ENCODE data around the gene KCNIP3.

Gene KCNIP3

GRCh38 chr2:95287806-95288205, 9.3 kb upstream of the KCNIP3 start:
- no peak for DNase-seq (ENCODE audit: insufficient read length, low spot score)
- TF ChIP-seq SPI1 (IDR thresholded peaks at IDR 0.05; ENCODE audit: low read depth, low read length) (no peak), POLR2AphosphoS5 (IDR thresholded peaks at IDR 0.05; ENCODE audit: low read depth, low read length) (no peak), TAF1 (IDR thresholded peaks at IDR 0.05; ENCODE audit: low read depth, low read length) (no peak)
- FAIRE-seq: no peak

- no peak for FAIRE-seq
- TF ChIP-seq PAX5 (IDR thresholded peaks at IDR 0.05; ENCODE audit: insufficient read depth, low read length, severe bottlenecking) (no peak), POU2F2 (IDR thresholded peaks at IDR 0.05; ENCODE audit: low read depth, low read length) (no peak), POLR2AphosphoS5 (IDR thresholded peaks at IDR 0.05; ENCODE audit: low read depth, low read length) (no peak), POLR2A (IDR thresholded peaks at IDR 0.05; ENCODE audit: low read depth, low read length) (no peak), TAF1 (IDR thresholded peaks at IDR 0.05; ENCODE audit: low read depth, low read length) (no peak), SPI1 (IDR thresholded peaks at IDR 0.05; ENCODE audit: low read depth, low read length) (no peak)
- no peak for DNase-seq (ENCODE audit: insufficient read length, low spot score)
Measured at GRCh38 chr2:95289253-95289652, 7.9 kb upstream of the KCNIP3 start.

GRCh38 chr2:95291222-95291621, 5.9 kb upstream of the KCNIP3 start:
- FAIRE-seq (no peak), DNase-seq (ENCODE audit: insufficient read length, low spot score) (no peak)
- no peak for TF ChIP-seq POLR2AphosphoS5 (IDR thresholded peaks at IDR 0.05; ENCODE audit: low read depth, low read length)

GRCh38 chr2:95292623-95293260, 4.4 kb upstream of the KCNIP3 start:
- DNase-seq (ENCODE audit: insufficient read length, low spot score) (no peak), FAIRE-seq (no peak)
- TF ChIP-seq SPI1 (IDR thresholded peaks at IDR 0.05; ENCODE audit: low read depth, low read length): no peak
- no peak for TF ChIP-seq TAF1 (IDR thresholded peaks at IDR 0.05; ENCODE audit: low read depth, low read length)
- TF ChIP-seq PAX5 (IDR thresholded peaks at IDR 0.05; ENCODE audit: insufficient read depth, low read length, severe bottlenecking): no peak
- TF ChIP-seq POU2F2 (IDR thresholded peaks at IDR 0.05; ENCODE audit: low read depth, low read length): no peak
- no peak for TF ChIP-seq POLR2AphosphoS5 (IDR thresholded peaks at IDR 0.05; ENCODE audit: low read depth, low read length)

- TF ChIP-seq TAF1 (IDR thresholded peaks at IDR 0.05; ENCODE audit: low read depth, low read length): no peak
- no peak for TF ChIP-seq PAX5 (IDR thresholded peaks at IDR 0.05; ENCODE audit: insufficient read depth, low read length, severe bottlenecking)
- no peak for TF ChIP-seq POLR2A (IDR thresholded peaks at IDR 0.05; ENCODE audit: low read depth, low read length)
- TF ChIP-seq POLR2AphosphoS5 (IDR thresholded peaks at IDR 0.05; ENCODE audit: low read depth, low read length): no peak
- no peak for TF ChIP-seq SPI1 (IDR thresholded peaks at IDR 0.05; ENCODE audit: low read depth, low read length)
- TF ChIP-seq POU2F2 (IDR thresholded peaks at IDR 0.05; ENCODE audit: low read depth, low read length): no peak
- no peak for DNase-seq (ENCODE audit: insufficient read length, low spot score)
- no peak for FAIRE-seq
Measured at GRCh38 chr2:95294579-95295250, 2.4 kb upstream of the KCNIP3 start.

- TF ChIP-seq TAF1 (IDR thresholded peaks at IDR 0.05; ENCODE audit: low read depth, low read length) (no peak), SPI1 (IDR thresholded peaks at IDR 0.05; ENCODE audit: low read depth, low read length) (no peak), POLR2AphosphoS5 (IDR thresholded peaks at IDR 0.05; ENCODE audit: low read depth, low read length) (no peak), POLR2A (IDR thresholded peaks at IDR 0.05; ENCODE audit: low read depth, low read length) (no peak), PAX5 (IDR thresholded peaks at IDR 0.05; ENCODE audit: insufficient read depth, low read length, severe bottlenecking) (no peak), POU2F2 (IDR thresholded peaks at IDR 0.05; ENCODE audit: low read depth, low read length) (no peak)
- no peak for DNase-seq (ENCODE audit: insufficient read length, low spot score)
- FAIRE-seq: no peak
Measured at GRCh38 chr2:95295376-95295775, 1.8 kb upstream of the KCNIP3 start.

GRCh38 chr2:95296011-95296410, 1.1 kb upstream of the KCNIP3 start:
- no peak for DNase-seq (ENCODE audit: insufficient read length, low spot score)
- FAIRE-seq: no peak
- TF ChIP-seq POLR2AphosphoS5 (IDR thresholded peaks at IDR 0.05; ENCODE audit: low read depth, low read length) (no peak), PAX5 (IDR thresholded peaks at IDR 0.05; ENCODE audit: insufficient read depth, low read length, severe bottlenecking) (no peak), POLR2A (IDR thresholded peaks at IDR 0.05; ENCODE audit: low read depth, low read length) (no peak)

- FAIRE-seq: no peak
- TF ChIP-seq PAX5 (IDR thresholded peaks at IDR 0.05; ENCODE audit: insufficient read depth, low read length, severe bottlenecking): no peak
- TF ChIP-seq POLR2AphosphoS5 (IDR thresholded peaks at IDR 0.05; ENCODE audit: low read depth, low read length): no peak
- no peak for TF ChIP-seq POU2F2 (IDR thresholded peaks at IDR 0.05; ENCODE audit: low read depth, low read length)
- TF ChIP-seq TAF1 (IDR thresholded peaks at IDR 0.05; ENCODE audit: low read depth, low read length): no peak
- no peak for TF ChIP-seq SPI1 (IDR thresholded peaks at IDR 0.05; ENCODE audit: low read depth, low read length)
- no peak for TF ChIP-seq POLR2A (IDR thresholded peaks at IDR 0.05; ENCODE audit: low read depth, low read length)
- no peak for DNase-seq (ENCODE audit: insufficient read length, low spot score)
Measured at GRCh38 chr2:95297639-95298395, 670 bp downstream of the KCNIP3 start.

- no peak for DNase-seq (ENCODE audit: insufficient read length, low spot score)
- FAIRE-seq: no peak
- TF ChIP-seq PAX5 (IDR thresholded peaks at IDR 0.05; ENCODE audit: insufficient read depth, low read length, severe bottlenecking) (no peak), POLR2A (IDR thresholded peaks at IDR 0.05; ENCODE audit: low read depth, low read length) (no peak), TAF1 (IDR thresholded peaks at IDR 0.05; ENCODE audit: low read depth, low read length) (no peak), POLR2AphosphoS5 (IDR thresholded peaks at IDR 0.05; ENCODE audit: low read depth, low read length) (no peak), POU2F2 (IDR thresholded peaks at IDR 0.05; ENCODE audit: low read depth, low read length) (no peak), SPI1 (IDR thresholded peaks at IDR 0.05; ENCODE audit: low read depth, low read length) (no peak)
Measured at GRCh38 chr2:95298486-95299111, 1.5 kb downstream of the KCNIP3 start.
